Right atrium auricular region (tissue), 2 donors: ENCODE data around the gene CDC42SE1. TPM values are rescaled to one million over a fixed set of nuclear protein-coding genes. Genes with fewer than 3 reads are reported as not detected.
A peak's percentile ranks its signal among the peaks of the same experiment; 100 is the strongest.

ENCODE experiments used
- DNase-seq: peaks from one replicate; pipeline ENCODE4 v3.0.0-alpha.2; 2019; ENCODE audit warnings: low spot score
- H3K27ac ChIP-seq, 2 donors: fragments of 200-600 bp; sonication (generic); 1 replicate in 1 of 2; 2 replicates in 1 of 2; pipeline ENCODE4 v1.5.1; 2016 to 2019
- H3K27me3 ChIP-seq, 2 donors: fragments of 200-600 bp; sonication (generic); one replicate each; pipeline versions ENCODE4 v1.5.1 to v1.6.0; 2017 to 2019
- H3K36me3 ChIP-seq: fragments of 200-600 bp; sonication (generic); one replicate; pipeline ENCODE4 v1.5.1; 2016
- H3K4me1 ChIP-seq, 2 donors: fragments of 200-600 bp; sonication (generic); one replicate each; pipeline versions ENCODE4 v1.5.1 to v1.6.0; 2017 to 2019
- H3K4me3 ChIP-seq, 2 donors: fragments of 200-600 bp; sonication (generic); 1 replicate in 1 of 2; 2 replicates in 1 of 2; pipeline ENCODE4 v1.5.1; 2017 to 2019; ENCODE audit warnings: mild to moderate bottlenecking in 1 of 2, moderate library complexity in 1 of 2
- H3K9me3 ChIP-seq, 2 donors: fragments of 200-600 bp; sonication (generic); one replicate each; pipeline ENCODE4 v1.5.1; 2019
- CTCF ChIP-seq, 2 donors: fragments of 200-600 bp; sonication (generic); IDR thresholded peaks; one replicate each; pipeline ENCODE4 v1.5.1; 2019; ENCODE audit warnings: antibody characterized with exemption in 2 of 2
- total RNA-seq, 2 donors: library from RNA; depleted of rRNA; stranded (reverse); fragments of >200 nt; gene quantifications; one replicate each; pipeline ENCODE4 v1.1.0, GENCODE V29; 2016

The CDC42SE1 gene
- total RNA-seq, 2 donors from 2014 or later = 18.2 to 37.5 TPM

DNA sequence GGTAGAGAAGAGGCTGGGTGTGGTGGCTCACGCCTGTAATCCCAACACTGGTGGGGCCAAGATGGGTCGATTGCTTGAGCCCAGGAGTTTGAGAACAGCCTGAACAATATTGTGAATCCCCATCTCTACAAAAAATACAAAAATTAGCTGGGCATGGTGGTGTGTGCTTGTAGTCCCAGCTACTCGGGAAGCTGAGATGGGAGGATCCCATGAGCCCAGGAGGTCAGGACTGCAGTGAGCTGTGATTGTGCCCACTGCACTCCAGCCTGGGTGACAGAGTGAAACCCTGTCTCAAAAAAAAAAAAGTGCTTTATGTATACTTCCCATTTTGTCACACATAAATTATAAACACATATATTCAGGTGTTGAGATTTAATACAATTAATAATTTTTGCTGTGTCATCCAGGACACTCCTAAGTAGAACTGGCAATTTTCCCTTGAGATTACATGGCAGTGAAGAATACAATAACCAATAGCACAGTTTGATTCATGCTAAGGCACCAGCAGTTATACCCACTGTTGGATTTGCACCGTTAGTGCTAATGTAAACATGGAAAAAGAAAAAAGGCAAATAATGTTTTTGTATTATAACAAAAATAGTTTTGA lies 26.6 kb upstream of the CDC42SE1 start:
- Histone ChIP-seq H3K27ac (no peak overlapping the region), H3K4me3 (no peak overlapping the region), H3K27me3 (no peaks in the 10 kb centered on the region), H3K9me3 (no peaks in the 10 kb centered on the region), H3K36me3 (no peaks in the 10 kb centered on the region), H3K4me1 (no peaks in the 10 kb centered on the region)
- no peak for DNase-seq
- TF ChIP-seq CTCF (IDR thresholded peaks at IDR 0.05) = no peak

DNA sequence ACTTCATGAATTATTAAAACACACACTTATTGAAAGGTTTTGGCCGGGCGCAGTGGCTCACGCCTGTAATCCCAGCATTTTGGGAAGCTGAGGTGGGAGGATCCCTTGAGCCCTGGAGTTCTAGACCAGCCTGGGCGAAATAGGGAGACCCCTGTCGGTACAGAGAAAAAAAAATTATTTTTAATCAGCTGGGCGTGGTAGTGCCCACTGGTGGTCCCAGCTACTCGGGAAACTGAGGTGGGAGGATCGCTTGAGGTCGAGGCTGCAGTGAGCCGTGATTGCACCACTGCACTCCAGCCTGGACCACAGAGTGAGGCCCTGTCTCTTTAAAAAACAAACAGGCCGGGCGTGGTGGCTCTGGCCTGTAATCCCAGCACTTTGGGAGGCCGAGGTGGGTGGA lies 12.8 kb upstream of the CDC42SE1 start:
- Histone ChIP-seq H3K27ac (peak overlapping the region; percentile 100), H3K36me3 (no peaks in the 10 kb centered on the region), H3K27me3 (no peaks in the 10 kb centered on the region), H3K4me3 (no peak overlapping the region), H3K9me3 (no peaks in the 10 kb centered on the region), H3K4me1 (peaks cover 0 to 18% of the 10 kb centered on the region in 2 donors)
- no peak for DNase-seq
- no peak for TF ChIP-seq CTCF (IDR thresholded peaks at IDR 0.05)

GRCh38 chr1:151070474-151071276 lies 11.3 kb upstream of the CDC42SE1 start, which contains the start of gene GABPB2:
GABPB2 (plus strand) TSS chr1:151070761; CDS start chr1:151088190, 17,429 bp downstream.
- peak; percentile 93 for TF ChIP-seq CTCF (IDR thresholded peaks at IDR 0.05)
- H3K36me3 ChIP-seq = no peaks in the 10 kb centered on the region
- H3K9me3 ChIP-seq = no peaks in the 10 kb centered on the region
- peak within 1 kb of the TSS; percentile 100 for H3K27ac ChIP-seq
- DNase-seq = peak; percentile 97
- H3K27me3 ChIP-seq = no peaks in the 10 kb centered on the region
- peaks cover 0 to 18% of the 10 kb centered on the region in 2 donors for H3K4me1 ChIP-seq
- peak within 1 kb of the TSS; percentile 79 to 86 for H3K4me3 ChIP-seq

- Histone ChIP-seq H3K4me3 (no peak overlapping the region), H3K36me3 (no peaks in the 10 kb centered on the region), H3K9me3 (no peaks in the 10 kb centered on the region), H3K27me3 (no peaks in the 10 kb centered on the region), H3K27ac (peak overlapping the region; percentile 100), H3K4me1 (peaks cover 0 to 18% of the 10 kb centered on the region in 2 donors)
- no peak for TF ChIP-seq CTCF (IDR thresholded peaks at IDR 0.05)
- no peak for DNase-seq
These were observed 9.7 kb upstream of the CDC42SE1 start for GRCh38 chr1:151069103-151069486.

GRCh38 chr1:151067185-151067584 lies 7.8 kb upstream of the CDC42SE1 start:
- Histone ChIP-seq H3K36me3 (no peaks in the 10 kb centered on the region), H3K4me3 (no peak overlapping the region), H3K9me3 (no peaks in the 10 kb centered on the region), H3K4me1 (peaks cover 0 to 17% of the 10 kb centered on the region in 2 donors), H3K27me3 (no peaks in the 10 kb centered on the region), H3K27ac (no peak overlapping the region)
- no peak for TF ChIP-seq CTCF (IDR thresholded peaks at IDR 0.05)
- DNase-seq = no peak
